Activated CD8-positive, alpha-beta memory T cell treated with anti-CD3 and anti-CD28 coated beads for 48 hours (primary cell): ENCODE data around the gene BBS1.
A peak's percentile ranks its signal among the peaks of the same experiment; 100 is the strongest.
"Not testable (repeated sequence)": the region's sequence is repeated elsewhere in the genome, so short reads cannot be mapped to it uniquely, and the experiment has no call there.

ENCODE experiments used
- DNase-seq, 3 experiments: peaks; one replicate each; pipeline ENCODE4 v3.0.0-alpha.2; 2020; ENCODE audit warnings: low read depth in 2 of 3, low spot score in 2 of 3

BBS1 gene

GRCh38 chr11:66510271-66510989, at the start of gene BBS1:
Gene BBS1, plus strand, starts transcription at chr11:66510635. Its CDS starts 25 bp downstream, at chr11:66510660.
- peak; percentile 66 to 72 (median 66) for DNase-seq

- DNase-seq, result no peak
Observed at GRCh38 chr11:66462010-66462409, 48.4 kb upstream of the BBS1 start.

GRCh38 chr11:66462911-66463310, 47.5 kb upstream of the BBS1 start:
- no peak for DNase-seq

- not testable (repeated sequence) for DNase-seq
Observed at GRCh38 chr11:66464116-66464515, 46.3 kb upstream of the BBS1 start.

- DNase-seq, result no peak
Observed at GRCh38 chr11:66464916-66465315, 45.5 kb upstream of the BBS1 start.

GRCh38 chr11:66465373-66466224, 44.8 kb upstream of the BBS1 start:
- DNase-seq, result no peak

- DNase-seq, result peak; percentile 84 to 97 (median 95)
Observed at GRCh38 chr11:66466225-66467033, 44.0 kb upstream of the BBS1 start, which contains the start of gene PELI3. Gene PELI3, plus strand, starts transcription at chr11:66466905. Its CDS starts 1,224 bp downstream, at chr11:66468129.

GRCh38 chr11:66467034-66467659, 43.3 kb upstream of the BBS1 start:
- peak in 1 of 3 experiments; percentile 38 for DNase-seq

GRCh38 chr11:66467756-66468155, 42.7 kb upstream of the BBS1 start:
- no peak for DNase-seq

GRCh38 chr11:66468691-66469090, 41.7 kb upstream of the BBS1 start:
- DNase-seq, result no peak

- no peak for DNase-seq
Observed at GRCh38 chr11:66469441-66469840, 41.0 kb upstream of the BBS1 start.

GRCh38 chr11:66470015-66470414, 40.4 kb upstream of the BBS1 start:
- no peak for DNase-seq

GRCh38 chr11:66471142-66471541, 39.3 kb upstream of the BBS1 start:
- no peak for DNase-seq

GRCh38 chr11:66472054-66472453, 38.4 kb upstream of the BBS1 start:
- no peak for DNase-seq

- DNase-seq, result no peak
Observed at GRCh38 chr11:66473167-66473566, 37.3 kb upstream of the BBS1 start.

GRCh38 chr11:66473608-66474515, 36.6 kb upstream of the BBS1 start:
- DNase-seq, result no peak

GRCh38 chr11:66475349-66476172, 34.9 kb upstream of the BBS1 start:
- DNase-seq, result no peak

- DNase-seq, result no peak
Observed at GRCh38 chr11:66476173-66476840, 34.1 kb upstream of the BBS1 start.
